IMR-90 (cell line): ENCODE data around the gene NRXN2.

ENCODE experiments used
- CTCF ChIP-seq: conservative IDR thresholded peaks from 2 replicates; pipeline ENCODE4 v1.5.1; 2012; ENCODE audit warnings: mild to moderate bottlenecking, low read depth, low read length, improper control_type of control experiment
- ELK1 ChIP-seq: fragments of 150-350 bp; IDR thresholded peaks from 2 replicates; pipeline ENCODE4 v1.6.1; 2016; ENCODE audit warnings: low read depth, mild to moderate bottlenecking, low read length, moderate library complexity, borderline replicate concordance

GRCh38 chr11:64679846-64680245, 43.2 kb downstream of the NRXN2 start:
- TF ChIP-seq CTCF (no peak), ELK1 (no peak)
